ENCODE measurements around the gene CHST3. TPM values are rescaled to one million over a fixed set of nuclear protein-coding genes. Genes with fewer than 3 reads are reported as not detected.
A peak's percentile ranks its signal among the peaks of the same experiment; 100 is the strongest.

Gene CHST3
- total RNA-seq, 1 experiment from 2014 or later: 44.6 TPM

GRCh38 chr10:71921324-71922027 is 42.7 kb upstream of the CHST3 start:
- ATAC-seq: peak; percentile 47
- in situ Hi-C loops (cut with HindIII; ENCODE audit: low pct_unique_long_range_greater_than_20kb, low sequenced_read_pairs): no loop called here
- POLR2A ChIA-PET: no interaction called here
- no TSS peak for BruUV-seq (replicated peaks)
- Histone ChIP-seq H3K27ac (ENCODE audit: low read length) (peak overlapping the region; percentile 80), H3K36me3 (ENCODE audit: control insufficient read depth, insufficient read depth, low read length) (no peaks in the 10 kb centered on the region), H3K4me1 (ENCODE audit: control insufficient read depth, insufficient read depth, low read length) (peaks cover 28% of the 10 kb centered on the region), H3K27me3 (ENCODE audit: control insufficient read depth, insufficient read depth, low read length) (no peaks in the 10 kb centered on the region), H3K4me3 (ENCODE audit: low read depth in 2 of 2, low read length in 2 of 2) (no peak overlapping the region), H3K9me3 (ENCODE audit: control insufficient read depth, insufficient read depth, low read depth, low read length) (no peaks in the 10 kb centered on the region)
- intact Hi-C loops (cut with micrococcal nuclease; ENCODE audit: unreplicated experiment): no loop called here
- CTCF ChIA-PET: interaction anchor here (1.2 kb wide), 1 partner anchor 127 kb away, joined by 8 read pairs; no protein-coding TSS in a partner anchor
- DNase-seq (ENCODE audit: low read depth, low spot score): no peak
- no peak for TF ChIP-seq REST (IDR thresholded peaks at IDR 0.05; ENCODE audit: insufficient read depth in 1 of 2, low read depth in 2 of 2, low read length in 1 of 2)

- POLR2A ChIA-PET: no interaction called here
- CTCF ChIA-PET: no interaction called here
- DNase-seq (ENCODE audit: low read depth, low spot score) (no peak), ATAC-seq (no peak)
- intact Hi-C loops (cut with micrococcal nuclease; ENCODE audit: unreplicated experiment) (no loop called here), in situ Hi-C loops (cut with HindIII; ENCODE audit: low pct_unique_long_range_greater_than_20kb, low sequenced_read_pairs) (no loop called here)
- no peaks in the 10 kb centered on the region for H3K36me3 ChIP-seq (ENCODE audit: control insufficient read depth, insufficient read depth, low read length)
- H3K4me3 ChIP-seq (ENCODE audit: low read depth in 2 of 2, low read length in 2 of 2): no peak overlapping the region
- BruUV-seq (replicated peaks): no TSS peak
- H3K27ac ChIP-seq (ENCODE audit: low read length): peak overlapping the region; percentile 18
- H3K27me3 ChIP-seq (ENCODE audit: control insufficient read depth, insufficient read depth, low read length): no peaks in the 10 kb centered on the region
- TF ChIP-seq CTCF (IDR thresholded peaks at IDR 0.05) (no peak), SIN3A (IDR thresholded peaks at IDR 0.05; ENCODE audit: borderline replicate concordance, insufficient read depth, low read depth, low read length) (no peak), TCF7L2 (IDR thresholded peaks at IDR 0.05; ENCODE audit: low read depth, low read length) (no peak), POLR2AphosphoS5 (IDR thresholded peaks at IDR 0.05; ENCODE audit: low read depth, low read length) (no peak), REST (IDR thresholded peaks at IDR 0.05; ENCODE audit: insufficient read depth in 1 of 2, low read depth in 2 of 2, low read length in 1 of 2) (no peak)
- H3K9me3 ChIP-seq (ENCODE audit: control insufficient read depth, insufficient read depth, low read depth, low read length): no peaks in the 10 kb centered on the region
- H3K4me1 ChIP-seq (ENCODE audit: control insufficient read depth, insufficient read depth, low read length): peaks cover 28% of the 10 kb centered on the region
Measured at GRCh38 chr10:71923138-71923692, 41.0 kb upstream of the CHST3 start.

Measured in Panc1 (cell line).